Raji (cell line): ENCODE measurements around the gene TOR1A.

Source experiments
- POLR2A ChIP-seq: IDR thresholded peaks from 2 replicates; pipeline ENCODE4 v1.6.1; 2011; ENCODE audit warnings: low read depth, low read length, control low read depth; ENCODE audit not compliant: insufficient read depth

Gene TOR1A

GRCh38 chr9:129860653-129861446 is 36.9 kb upstream of the TOR1A start:
- TF ChIP-seq POLR2A = no peak

DNA sequence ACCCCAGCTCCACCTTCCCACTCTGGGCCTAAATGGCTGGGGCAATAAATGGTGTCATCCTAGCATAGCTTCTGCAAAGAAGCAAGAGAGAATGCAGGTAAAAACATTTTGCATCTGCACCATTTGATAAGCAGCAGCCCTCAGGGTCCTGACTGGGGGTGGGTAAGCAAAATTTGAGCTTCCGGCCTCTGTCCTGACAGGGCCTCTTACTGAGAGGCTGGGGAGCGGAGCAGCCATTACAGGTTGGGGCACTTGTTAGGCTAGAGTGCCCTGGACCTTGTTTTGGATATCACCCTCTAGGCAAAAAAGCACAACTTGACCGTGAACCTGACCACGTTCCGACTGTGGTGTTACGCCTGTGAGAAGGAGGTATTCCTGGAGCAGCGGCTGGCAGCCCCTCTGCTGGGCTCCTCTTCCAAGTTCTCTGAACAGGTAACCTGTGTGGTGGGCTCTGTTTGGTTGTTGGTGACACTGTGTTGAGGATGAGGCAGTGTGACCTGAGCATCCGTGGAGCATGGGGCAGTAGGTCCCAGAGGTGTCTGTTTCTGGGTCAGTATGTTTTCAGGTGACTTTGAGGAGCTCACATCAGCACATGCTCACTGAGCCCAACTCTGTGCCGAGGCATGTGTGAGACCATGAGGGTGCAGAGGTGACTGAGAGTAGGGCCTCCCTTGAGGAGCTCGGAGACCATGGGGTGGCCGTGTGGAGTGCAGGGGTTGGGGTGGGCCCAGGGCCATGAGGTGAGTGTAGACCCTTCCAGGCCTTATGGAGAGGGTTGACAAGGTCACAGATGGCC is 34.4 kb upstream of the TOR1A start:
- TF ChIP-seq POLR2A = no peak

DNA sequence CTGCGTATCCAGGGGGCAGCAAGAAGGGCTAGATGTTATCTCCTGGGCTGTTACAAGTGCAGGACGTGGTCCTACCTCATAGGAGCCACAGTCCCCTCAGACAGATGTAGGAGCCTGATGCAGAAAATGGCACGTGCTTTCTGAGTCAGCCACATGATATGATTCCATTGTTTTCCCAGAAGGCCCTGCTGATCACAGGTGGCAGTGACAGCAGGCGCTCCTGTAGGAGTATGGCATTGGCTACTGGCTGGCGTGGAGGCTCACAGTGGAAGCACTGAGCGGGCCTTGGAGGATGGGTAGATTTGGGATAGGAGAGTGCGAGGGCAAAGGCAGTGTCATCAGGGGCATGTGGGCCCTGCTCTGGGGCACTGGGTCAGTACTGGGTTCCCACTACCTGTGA is 33.3 kb upstream of the TOR1A start:
- no peak for TF ChIP-seq POLR2A

GRCh38 chr9:129854588-129855110 is 30.7 kb upstream of the TOR1A start:
- no peak for TF ChIP-seq POLR2A

DNA sequence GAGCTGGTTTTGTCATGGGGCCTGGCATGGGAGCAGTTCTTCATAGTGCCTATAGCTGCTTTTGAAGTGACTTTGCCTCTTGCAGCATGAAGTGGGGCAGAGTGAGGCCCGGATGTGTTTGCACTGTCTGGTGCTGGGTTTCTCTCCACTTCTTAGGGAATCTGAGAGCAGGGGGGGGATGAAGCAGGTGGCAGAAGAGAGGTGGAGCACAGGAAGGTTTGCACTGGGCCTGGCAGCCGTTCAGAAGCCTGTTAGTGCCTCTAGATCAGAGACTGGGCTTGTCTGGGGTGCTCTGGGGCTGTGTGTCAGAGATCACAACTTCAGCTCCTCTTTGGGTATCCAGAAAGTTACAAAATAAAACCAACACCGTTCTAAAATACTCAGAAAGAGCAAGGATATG is 29.7 kb upstream of the TOR1A start:
- no peak for TF ChIP-seq POLR2A

DNA sequence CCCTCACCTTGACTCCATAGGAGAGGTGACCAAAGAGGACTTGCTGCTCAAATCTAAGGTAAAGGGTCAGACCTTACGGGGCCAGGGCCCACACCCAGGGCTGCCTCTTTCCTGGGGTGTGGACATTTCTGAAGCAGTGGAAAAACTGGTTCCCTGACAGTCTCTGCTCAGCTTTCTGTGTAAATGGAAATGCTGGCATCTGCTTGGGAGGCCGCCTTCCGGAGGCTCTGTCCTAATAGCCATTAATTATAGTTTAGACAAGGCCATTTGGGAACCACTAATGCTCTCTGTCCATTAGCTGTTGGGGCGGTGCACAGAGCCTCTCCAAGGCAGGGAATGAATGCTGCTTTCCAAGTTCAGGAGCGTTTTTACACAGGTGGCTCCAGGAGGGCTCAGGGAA is 28.6 kb upstream of the TOR1A start:
- TF ChIP-seq POLR2A = no peak

DNA sequence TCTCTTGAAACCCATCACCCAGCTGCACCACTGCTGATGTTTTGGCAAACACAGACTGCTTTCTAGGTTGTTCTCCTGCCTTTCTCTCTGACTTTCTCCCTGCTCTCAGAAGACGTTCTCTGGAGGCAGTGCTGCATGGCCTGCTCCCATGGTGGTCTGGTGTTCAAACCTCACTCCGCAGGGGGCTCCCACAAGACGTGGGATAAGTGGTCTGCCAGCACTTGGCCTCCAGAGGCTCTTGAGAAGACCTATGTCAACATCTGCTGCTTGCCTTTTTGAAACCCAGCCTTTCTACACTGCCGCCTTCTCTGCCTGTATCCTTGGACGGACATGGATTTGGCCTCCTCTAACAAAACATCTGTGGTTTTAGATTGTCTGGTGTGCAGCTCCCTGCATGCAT is 27.9 kb upstream of the TOR1A start:
- TF ChIP-seq POLR2A = no peak

GRCh38 chr9:129850821-129851550 is 27.1 kb upstream of the TOR1A start:
- no peak for TF ChIP-seq POLR2A

DNA sequence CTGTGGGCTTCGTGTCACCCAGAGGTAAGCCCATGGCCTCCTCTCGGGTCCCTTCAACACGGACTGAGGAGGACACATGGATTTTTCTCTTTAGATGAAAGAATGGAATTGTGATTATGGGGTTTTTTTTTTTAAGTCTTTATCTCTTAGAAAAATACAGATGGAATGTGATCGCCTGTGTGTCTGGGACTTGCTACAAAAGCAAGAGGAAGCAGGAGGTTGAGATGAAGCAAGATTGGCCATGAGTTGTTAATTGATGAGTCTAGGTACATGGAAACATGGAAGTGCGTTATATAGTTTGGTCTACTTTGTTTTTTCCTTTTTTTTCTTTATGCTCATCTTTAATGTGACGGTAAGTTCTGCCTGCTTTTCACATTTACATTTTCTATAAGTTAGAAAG is 26.0 kb upstream of the TOR1A start:
- TF ChIP-seq POLR2A = no peak

GRCh38 chr9:129848712-129849441 is 24.9 kb upstream of the TOR1A start:
- TF ChIP-seq POLR2A = no peak

DNA sequence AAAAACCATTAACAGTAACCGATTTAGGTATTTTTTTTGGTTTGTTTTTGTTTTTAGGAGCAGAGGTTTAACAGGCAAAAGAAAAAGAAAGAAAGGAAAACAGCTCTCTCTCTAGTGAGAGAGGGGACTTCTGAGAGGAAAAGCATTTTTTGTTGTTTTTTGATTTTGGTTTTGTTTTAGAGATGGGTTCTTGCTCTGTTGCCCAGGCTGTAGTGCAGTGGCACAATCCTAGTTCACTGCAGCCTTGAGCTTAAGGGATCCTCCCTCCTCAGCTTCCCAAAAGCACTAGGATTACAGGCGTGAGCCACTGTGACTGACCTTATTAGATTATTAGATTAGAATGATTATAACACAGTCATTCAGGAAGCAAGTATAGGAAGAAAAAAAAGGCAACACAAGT is 21.4 kb upstream of the TOR1A start:
- no peak for TF ChIP-seq POLR2A

DNA sequence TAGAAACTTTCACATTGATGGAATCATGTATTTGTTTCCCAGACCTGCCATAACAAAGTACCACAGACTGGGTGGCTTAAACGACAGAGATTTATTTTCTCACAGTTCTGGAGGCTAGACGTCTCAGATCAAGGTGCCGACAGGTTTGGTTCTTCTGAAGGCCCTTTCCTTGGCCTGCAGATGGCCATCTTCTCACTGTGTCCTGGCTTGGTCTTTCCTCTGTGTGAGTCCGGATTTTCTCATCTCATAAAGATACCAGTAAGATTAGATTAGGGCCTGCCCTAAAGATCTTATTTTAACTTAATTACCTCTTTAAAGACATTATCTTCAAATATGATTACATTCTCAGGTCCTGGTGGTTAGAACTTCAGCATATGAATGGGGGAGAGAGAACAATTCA is 17.1 kb upstream of the TOR1A start:
- no peak for TF ChIP-seq POLR2A

DNA sequence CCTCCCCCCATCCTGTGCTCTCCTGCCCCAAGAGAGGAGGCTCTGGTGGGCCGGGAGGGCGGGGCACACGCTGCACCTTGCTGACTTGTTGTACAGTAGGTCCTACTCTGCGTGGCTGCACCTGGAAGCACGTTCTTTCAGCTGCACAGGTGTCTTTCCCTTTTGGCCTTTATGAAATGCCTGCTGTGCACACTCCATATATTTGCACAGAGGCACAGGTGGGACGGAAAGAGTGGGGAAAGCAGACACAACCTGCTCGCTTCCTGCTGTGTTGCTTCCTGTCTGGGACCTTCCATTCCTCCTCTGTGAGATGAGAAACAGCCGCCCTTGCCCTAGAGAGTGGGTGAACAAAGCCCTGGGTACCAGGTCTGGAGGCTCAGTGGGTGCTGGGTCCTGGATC is 16.1 kb upstream of the TOR1A start:
- no peak for TF ChIP-seq POLR2A

DNA sequence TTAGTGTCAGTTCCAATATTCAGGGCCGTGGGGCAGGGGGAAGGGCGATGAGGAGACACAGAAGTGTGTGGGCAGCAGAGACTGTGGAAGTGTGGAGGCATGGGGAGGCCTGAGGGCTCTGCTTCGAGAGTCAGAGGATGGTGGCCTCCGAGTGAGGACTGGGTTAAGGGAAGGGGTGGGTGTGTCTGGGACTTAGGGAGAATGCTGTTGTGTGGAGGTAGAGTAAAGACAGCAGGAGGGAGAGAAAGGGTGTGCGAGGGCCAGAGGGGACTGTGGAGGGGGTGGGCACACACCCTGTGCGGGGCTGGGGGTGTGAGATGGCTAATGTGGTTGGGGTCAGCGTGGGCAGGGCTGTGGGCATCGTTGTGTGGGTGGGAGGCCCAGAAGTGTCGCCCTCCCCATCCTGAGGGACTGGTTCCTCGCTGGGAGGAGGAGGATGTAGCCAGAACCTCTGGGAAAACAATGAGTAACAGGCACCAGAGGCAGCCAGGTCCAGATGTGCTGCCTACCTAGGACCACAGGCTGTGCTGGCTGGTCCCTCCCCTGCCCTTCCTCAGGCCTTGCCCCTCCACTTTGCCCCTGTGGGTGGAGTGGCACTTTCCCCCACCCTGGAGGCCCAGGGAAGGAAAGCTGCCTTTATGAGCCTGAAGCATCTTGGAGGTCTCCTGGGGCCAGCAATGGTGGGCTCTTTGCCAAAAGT is 15.5 kb upstream of the TOR1A start:
- TF ChIP-seq POLR2A = no peak
